KMS-11 (cell line): ENCODE measurements around the gene TMEM100.

Experiments
- H2AFZ ChIP-seq: fragments of 200-600 bp; sonication (generic); 2 replicates; pipeline ENCODE4 v1.6.1; 2016; ENCODE audit warnings: antibody characterized with exemption, mixed run types, low read depth
- H3K27ac ChIP-seq: fragments of 200-600 bp; sonication (generic); 2 replicates; pipeline ENCODE4 v1.6.1; 2016; ENCODE audit warnings: mild to moderate bottlenecking, mixed run types
- H3K27me3 ChIP-seq: fragments of 200-600 bp; sonication (generic); 2 replicates; pipeline ENCODE4 v1.6.1; 2017; ENCODE audit warnings: mild to moderate bottlenecking, low read depth, mixed run types, moderate library complexity; ENCODE audit not compliant: insufficient read depth
- H3K36me3 ChIP-seq: fragments of 200-600 bp; sonication (generic); 2 replicates; pipeline ENCODE4 v1.6.1; 2017; ENCODE audit warnings: mild to moderate bottlenecking, mixed run types; ENCODE audit not compliant: insufficient read depth
- H3K4me1 ChIP-seq: fragments of 200-600 bp; sonication (generic); 2 replicates; pipeline ENCODE4 v1.6.1; 2016; ENCODE audit warnings: mild to moderate bottlenecking, low read depth, mixed run types; ENCODE audit not compliant: poor library complexity, severe bottlenecking
- H3K4me2 ChIP-seq: fragments of 200-600 bp; sonication (generic); 2 replicates; pipeline ENCODE4 v1.7.0; 2016; ENCODE audit warnings: mild to moderate bottlenecking, mixed run types
- H3K4me3 ChIP-seq: fragments of 200-600 bp; sonication (generic); IDR thresholded peaks from 2 replicates; pipeline ENCODE4 v1.6.1; 2017; ENCODE audit warnings: low read depth, low read length, mixed read lengths; ENCODE audit not compliant: insufficient read depth
- H3K79me2 ChIP-seq: fragments of 200-600 bp; sonication (generic); 2 replicates; pipeline ENCODE4 v1.6.1; 2016; ENCODE audit warnings: low read depth, mixed run types; ENCODE audit not compliant: insufficient read depth
- H3K9ac ChIP-seq: fragments of 200-600 bp; sonication (generic); 2 replicates; pipeline ENCODE4 v1.6.1; 2016; ENCODE audit warnings: mild to moderate bottlenecking, mixed run types
- H4K20me1 ChIP-seq: fragments of 200-600 bp; sonication (generic); 2 replicates; pipeline ENCODE4 v1.6.1; 2016; ENCODE audit warnings: mild to moderate bottlenecking, mixed run types; ENCODE audit not compliant: insufficient read depth
- TF ChIP-seq, protein P1 (sequence below): fragments of 200-600 bp; sonication (generic); conservative IDR thresholded peaks from 2 replicates; pipeline ENCODE4 v1.6.1; 2017; ENCODE audit warnings: low read depth, mild to moderate bottlenecking, antibody characterized with exemption, low read length, moderate library complexity, mixed read lengths

Gene TMEM100

DNA sequence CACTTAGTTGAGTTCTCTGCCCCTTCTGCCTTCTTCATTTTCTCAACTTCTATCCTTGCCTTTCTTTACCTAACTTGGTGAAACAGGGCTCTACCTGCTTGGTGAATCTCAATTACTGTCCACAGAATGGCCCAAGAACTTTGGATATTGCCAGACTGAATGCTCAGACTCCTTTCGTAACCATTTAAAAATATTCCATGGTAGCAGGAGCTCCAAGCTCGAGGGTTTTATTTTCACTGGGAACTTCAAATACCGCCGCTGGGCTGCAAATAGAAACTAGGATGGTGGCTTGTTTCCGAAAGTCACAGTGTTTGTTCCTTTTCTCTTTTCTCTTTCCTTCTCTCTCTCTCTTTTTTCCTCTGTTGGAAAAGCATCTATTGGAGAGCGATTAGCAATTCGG, 13.2 kb downstream of the TMEM100 start:
- Histone ChIP-seq H3K79me2 (no peaks in the 10 kb centered on the region), H3K9ac (no peak overlapping the region), H3K27ac (no peak overlapping the region), H3K4me1 (no peaks in the 10 kb centered on the region), H4K20me1 (no peaks in the 10 kb centered on the region), H3K4me3 (no peak overlapping the region), H3K27me3 (no peaks in the 10 kb centered on the region), H3K36me3 (no peaks in the 10 kb centered on the region), H2AFZ (no peak overlapping the region), H3K4me2 (no peak overlapping the region)
- TF ChIP-seq, protein P1, sequence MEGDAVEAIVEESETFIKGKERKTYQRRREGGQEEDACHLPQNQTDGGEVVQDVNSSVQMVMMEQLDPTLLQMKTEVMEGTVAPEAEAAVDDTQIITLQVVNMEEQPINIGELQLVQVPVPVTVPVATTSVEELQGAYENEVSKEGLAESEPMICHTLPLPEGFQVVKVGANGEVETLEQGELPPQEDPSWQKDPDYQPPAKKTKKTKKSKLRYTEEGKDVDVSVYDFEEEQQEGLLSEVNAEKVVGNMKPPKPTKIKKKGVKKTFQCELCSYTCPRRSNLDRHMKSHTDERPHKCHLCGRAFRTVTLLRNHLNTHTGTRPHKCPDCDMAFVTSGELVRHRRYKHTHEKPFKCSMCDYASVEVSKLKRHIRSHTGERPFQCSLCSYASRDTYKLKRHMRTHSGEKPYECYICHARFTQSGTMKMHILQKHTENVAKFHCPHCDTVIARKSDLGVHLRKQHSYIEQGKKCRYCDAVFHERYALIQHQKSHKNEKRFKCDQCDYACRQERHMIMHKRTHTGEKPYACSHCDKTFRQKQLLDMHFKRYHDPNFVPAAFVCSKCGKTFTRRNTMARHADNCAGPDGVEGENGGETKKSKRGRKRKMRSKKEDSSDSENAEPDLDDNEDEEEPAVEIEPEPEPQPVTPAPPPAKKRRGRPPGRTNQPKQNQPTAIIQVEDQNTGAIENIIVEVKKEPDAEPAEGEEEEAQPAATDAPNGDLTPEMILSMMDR: no peak

DNA sequence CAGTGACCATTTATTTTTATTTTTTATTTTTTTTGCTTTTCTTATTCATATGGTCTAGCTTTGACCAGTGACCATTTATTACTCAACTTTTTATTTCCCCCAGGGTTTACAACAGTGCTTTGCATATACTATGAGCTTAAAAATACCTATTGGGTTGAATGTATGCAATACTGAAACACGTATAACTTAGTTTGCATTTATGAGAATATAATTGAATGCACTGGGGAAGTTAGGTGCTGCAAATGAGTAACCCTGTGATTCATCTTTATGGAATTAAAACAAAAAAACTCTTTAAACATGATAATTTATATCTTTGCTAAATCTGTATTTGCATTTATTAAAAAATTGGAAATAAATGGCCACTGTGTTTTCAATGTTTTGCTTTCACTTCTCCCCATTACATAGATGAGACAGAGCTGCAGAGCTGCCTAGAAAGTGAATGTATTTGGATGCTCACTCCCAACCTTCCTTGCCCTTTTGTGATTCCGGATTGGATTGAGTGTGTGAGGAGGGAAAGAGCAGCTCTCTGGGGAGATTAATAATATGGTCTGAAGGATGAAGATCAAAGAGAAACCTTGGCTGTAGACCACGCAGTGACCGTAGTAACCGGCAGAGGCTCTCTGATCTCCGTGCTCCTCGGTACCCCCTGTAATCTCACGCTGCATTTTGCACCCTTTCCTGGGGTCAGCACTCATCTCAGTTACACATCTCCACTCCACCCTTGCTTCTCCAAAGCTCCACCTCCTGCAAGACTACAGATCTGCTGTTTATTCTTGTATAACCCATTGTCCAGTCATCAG, 14.3 kb downstream of the TMEM100 start:
- H3K79me2 ChIP-seq: no peaks in the 10 kb centered on the region
- no peaks in the 10 kb centered on the region for H3K27me3 ChIP-seq
- H3K36me3 ChIP-seq: no peaks in the 10 kb centered on the region
- H3K27ac ChIP-seq: no peak overlapping the region
- no peaks in the 10 kb centered on the region for H4K20me1 ChIP-seq
- H3K4me2 ChIP-seq: no peak overlapping the region
- H3K9ac ChIP-seq: no peak overlapping the region
- TF ChIP-seq, protein P1: no peak
- H3K4me3 ChIP-seq: no peak overlapping the region
- no peaks in the 10 kb centered on the region for H3K4me1 ChIP-seq
- no peak overlapping the region for H2AFZ ChIP-seq

DNA sequence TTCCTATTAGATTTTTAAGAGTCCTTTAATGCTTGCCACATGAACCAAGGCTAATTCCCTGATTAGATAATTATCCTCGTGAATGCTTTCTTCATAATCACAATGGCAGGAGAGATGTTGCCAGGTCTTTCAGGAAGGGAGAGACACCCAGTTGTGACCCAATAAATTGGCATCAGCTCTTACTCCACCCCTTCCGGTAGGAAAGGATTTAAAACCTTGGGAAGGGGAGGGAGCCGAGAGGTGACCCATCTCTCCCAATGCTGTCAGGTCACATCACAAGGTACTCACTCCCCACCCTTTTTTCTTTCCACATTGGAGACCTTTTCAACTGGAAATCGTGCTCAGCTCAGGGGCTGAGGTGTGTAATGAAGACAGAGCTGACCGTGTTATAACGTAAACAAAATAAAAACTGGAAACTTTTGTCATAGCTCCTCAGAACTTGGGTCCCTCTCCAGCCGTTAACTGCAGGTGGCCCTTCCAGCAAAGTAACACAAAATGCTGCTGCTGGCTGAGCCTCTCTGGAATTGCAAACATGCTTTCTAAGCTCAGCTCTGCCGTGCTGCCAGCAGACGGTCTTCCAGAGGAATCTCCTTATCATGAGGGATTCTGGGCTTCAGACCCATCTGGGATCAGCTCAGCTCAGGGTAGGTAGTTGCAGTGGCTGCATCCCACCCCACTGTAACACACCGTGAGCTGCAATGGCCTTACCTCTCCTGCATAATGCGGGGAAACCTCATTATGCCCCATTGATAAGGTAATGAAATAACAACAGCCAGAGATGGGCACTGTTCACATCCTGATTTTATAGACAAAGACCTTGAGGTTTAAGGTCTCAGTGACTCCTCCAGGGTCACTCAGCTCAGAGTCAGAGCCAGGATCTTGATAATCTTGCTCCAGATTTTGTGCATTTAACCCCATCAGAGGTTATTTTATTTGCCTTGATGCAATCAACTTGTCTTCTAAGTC, 15.6 kb downstream of the TMEM100 start:
- H3K4me1 ChIP-seq: no peaks in the 10 kb centered on the region
- TF ChIP-seq, protein P1: no peak
- H3K27me3 ChIP-seq: no peaks in the 10 kb centered on the region
- no peaks in the 10 kb centered on the region for H3K36me3 ChIP-seq
- no peaks in the 10 kb centered on the region for H4K20me1 ChIP-seq
- no peak overlapping the region for H3K4me3 ChIP-seq
- no peak overlapping the region for H2AFZ ChIP-seq
- no peak overlapping the region for H3K4me2 ChIP-seq
- H3K79me2 ChIP-seq: no peaks in the 10 kb centered on the region
- no peak overlapping the region for H3K9ac ChIP-seq
- no peak overlapping the region for H3K27ac ChIP-seq

DNA sequence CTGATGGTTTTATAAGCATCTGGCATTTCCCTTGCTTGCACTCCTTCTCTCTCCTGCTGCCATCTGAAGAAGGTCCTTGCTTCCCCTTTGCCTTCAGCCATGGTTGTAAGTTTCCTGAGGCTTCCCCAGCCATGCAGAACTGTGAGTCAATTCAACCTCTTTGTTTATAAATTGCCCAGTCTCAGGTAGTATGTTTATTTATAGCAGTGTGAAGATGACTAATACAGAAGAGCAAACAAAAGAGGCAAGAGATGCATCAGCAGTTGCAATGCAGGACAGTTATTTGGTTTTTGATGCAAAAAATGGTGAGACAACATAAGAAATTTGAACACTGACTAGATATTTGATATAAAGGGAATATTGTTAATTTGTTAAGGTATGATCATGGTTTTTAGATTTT, 16.8 kb downstream of the TMEM100 start:
- Histone ChIP-seq H3K9ac (no peak overlapping the region), H3K4me3 (no peak overlapping the region), H3K27ac (no peak overlapping the region), H3K27me3 (no peaks in the 10 kb centered on the region), H4K20me1 (no peaks in the 10 kb centered on the region), H2AFZ (no peak overlapping the region), H3K79me2 (no peaks in the 10 kb centered on the region), H3K4me2 (no peak overlapping the region), H3K4me1 (no peaks in the 10 kb centered on the region), H3K36me3 (no peaks in the 10 kb centered on the region)
- TF ChIP-seq, protein P1: no peak
